Epidermal melanocyte (primary cell): ENCODE results near the gene GOLGA1.

Source experiments
- DNase-seq: peaks from one replicate; pipeline ENCODE4 v3.0.0; 2011; ENCODE audit warnings: low spot score; ENCODE audit not compliant: insufficient read length

Gene GOLGA1

GRCh38 chr9:124882231-124882630, 58.7 kb downstream of the GOLGA1 start:
- DNase-seq: no peak

- DNase-seq: no peak
Measured at GRCh38 chr9:124881138-124881743, 59.6 kb downstream of the GOLGA1 start.

- DNase-seq: no peak
Measured at GRCh38 chr9:124880501-124880900, 60.4 kb downstream of the GOLGA1 start.

- DNase-seq: no peak
Measured at GRCh38 chr9:124879226-124879625, 61.7 kb downstream of the GOLGA1 start.

- no peak for DNase-seq
Measured at GRCh38 chr9:124878518-124878917, 62.4 kb downstream of the GOLGA1 start.

GRCh38 chr9:124878021-124878420, 62.9 kb downstream of the GOLGA1 start:
- DNase-seq: no peak

GRCh38 chr9:124877021-124877782, 63.7 kb downstream of the GOLGA1 start:
- no peak for DNase-seq

GRCh38 chr9:124875501-124875900, 65.4 kb downstream of the GOLGA1 start:
- DNase-seq: no peak

GRCh38 chr9:124873664-124874063, 67.2 kb downstream of the GOLGA1 start:
- no peak for DNase-seq

- DNase-seq: no peak
Measured at GRCh38 chr9:124871156-124871561, 69.7 kb downstream of the GOLGA1 start.

GRCh38 chr9:124870723-124871122, 70.2 kb downstream of the GOLGA1 start:
- DNase-seq: no peak

GRCh38 chr9:124869986-124870560, 70.8 kb downstream of the GOLGA1 start:
- DNase-seq: no peak

- DNase-seq: no peak
Measured at GRCh38 chr9:124869466-124869985, 71.4 kb downstream of the GOLGA1 start.

GRCh38 chr9:124868511-124869465, 72.1 kb downstream of the GOLGA1 start:
- peak; percentile 93 for DNase-seq

GRCh38 chr9:124863371-124863871, 77.5 kb downstream of the GOLGA1 start:
- no peak for DNase-seq

GRCh38 chr9:124861342-124862229, 79.3 kb downstream of the GOLGA1 start, which contains the start of the genes ARPC5L and RPL35:
Gene ARPC5L (plus strand): TSS chr9:124862130. CDS start chr9:124869291, 7,161 bp downstream.
Gene RPL35 (minus strand): TSS chr9:124861957. CDS start chr9:124861912, 45 bp downstream.
- peak; percentile 98 for DNase-seq

GRCh38 chr9:124860582-124861341, 80.1 kb downstream of the GOLGA1 start:
- DNase-seq: no peak

GRCh38 chr9:124859803-124860581, 80.9 kb downstream of the GOLGA1 start:
- DNase-seq: no peak
